Germinal center (tissue), 1 donor: Measurements from ENCODE around the gene LGALS3.

Source experiments
- DNase-seq: peaks from one replicate; pipeline ENCODE4 v3.0.0; 2012; ENCODE audit warnings: mixed read lengths, low spot score

LGALS3 gene

DNA sequence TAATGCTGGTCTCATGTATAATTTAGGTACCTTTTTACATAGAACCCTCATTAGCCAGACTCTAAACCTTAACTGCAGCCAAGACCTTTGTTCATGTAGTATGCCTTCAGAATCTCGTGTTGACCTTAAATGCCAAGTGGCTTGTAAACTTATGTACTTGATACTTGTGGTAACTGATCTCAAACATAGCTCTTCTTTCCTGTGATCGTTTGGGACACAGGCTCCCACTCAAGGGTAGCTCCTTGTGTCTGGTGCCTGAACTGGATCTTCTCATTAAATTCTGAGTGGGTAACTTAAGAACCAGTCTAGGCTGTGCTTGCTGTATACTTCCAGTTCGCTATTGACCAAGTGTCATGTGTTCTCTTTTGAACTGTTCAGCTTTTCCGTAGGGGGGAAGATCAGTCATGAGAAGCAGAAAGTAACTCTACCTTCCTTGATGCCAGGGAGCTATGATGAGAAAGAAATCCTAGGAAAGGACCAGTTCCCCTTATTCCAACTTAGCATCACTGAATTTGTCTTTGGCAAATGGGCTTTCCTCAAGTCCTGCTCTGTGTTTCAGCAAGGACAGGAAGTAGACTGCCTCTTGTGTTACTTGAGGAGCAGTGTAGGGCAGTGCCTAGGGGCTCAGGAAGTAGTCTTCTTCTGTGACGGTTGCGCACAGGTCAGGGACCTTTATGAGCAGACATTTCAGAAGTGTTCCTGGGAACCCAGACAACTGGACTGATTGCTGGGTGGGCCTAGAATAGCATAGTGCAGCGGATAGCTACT lies 2.5 kb downstream of the LGALS3 start:
- DNase-seq: no peak

DNA sequence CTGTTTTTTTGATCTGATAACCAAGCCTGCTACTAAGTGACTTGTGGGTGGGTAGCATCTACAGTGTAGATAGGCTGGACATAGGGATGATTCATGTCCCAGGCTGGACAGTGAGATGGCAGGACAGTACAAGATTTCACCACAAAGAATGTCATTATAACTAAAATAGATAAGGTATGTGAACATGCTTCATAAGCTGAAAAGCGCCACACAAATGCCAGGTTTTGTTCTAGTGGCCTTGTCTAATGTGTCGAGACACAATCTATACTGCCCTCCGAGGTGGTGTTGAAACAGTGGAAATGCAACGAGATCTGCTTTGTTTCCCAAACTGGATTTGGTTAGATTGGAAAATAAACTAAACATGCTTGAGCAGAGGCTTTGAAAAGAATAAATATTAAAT lies 4.4 kb downstream of the LGALS3 start:
- DNase-seq: no peak

DNA sequence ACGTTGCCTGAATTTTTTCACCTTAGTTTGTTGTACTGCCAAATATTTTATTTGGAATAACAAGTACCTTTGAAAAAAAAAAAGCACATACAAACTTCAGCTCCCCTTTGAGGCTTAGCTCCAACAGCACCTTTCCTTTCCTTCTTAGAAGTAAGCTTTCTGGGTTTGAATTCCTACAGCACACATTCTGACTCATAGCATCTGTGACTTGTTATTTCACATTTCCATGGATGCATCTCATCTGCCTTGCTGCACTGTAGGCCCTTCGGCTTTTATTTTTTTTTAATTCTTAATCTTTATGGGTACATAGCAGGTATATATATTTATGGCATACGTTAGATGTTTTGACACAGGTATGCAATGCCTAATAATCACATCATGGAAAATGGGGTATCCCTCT lies 7.2 kb downstream of the LGALS3 start:
- DNase-seq: no peak

DNA sequence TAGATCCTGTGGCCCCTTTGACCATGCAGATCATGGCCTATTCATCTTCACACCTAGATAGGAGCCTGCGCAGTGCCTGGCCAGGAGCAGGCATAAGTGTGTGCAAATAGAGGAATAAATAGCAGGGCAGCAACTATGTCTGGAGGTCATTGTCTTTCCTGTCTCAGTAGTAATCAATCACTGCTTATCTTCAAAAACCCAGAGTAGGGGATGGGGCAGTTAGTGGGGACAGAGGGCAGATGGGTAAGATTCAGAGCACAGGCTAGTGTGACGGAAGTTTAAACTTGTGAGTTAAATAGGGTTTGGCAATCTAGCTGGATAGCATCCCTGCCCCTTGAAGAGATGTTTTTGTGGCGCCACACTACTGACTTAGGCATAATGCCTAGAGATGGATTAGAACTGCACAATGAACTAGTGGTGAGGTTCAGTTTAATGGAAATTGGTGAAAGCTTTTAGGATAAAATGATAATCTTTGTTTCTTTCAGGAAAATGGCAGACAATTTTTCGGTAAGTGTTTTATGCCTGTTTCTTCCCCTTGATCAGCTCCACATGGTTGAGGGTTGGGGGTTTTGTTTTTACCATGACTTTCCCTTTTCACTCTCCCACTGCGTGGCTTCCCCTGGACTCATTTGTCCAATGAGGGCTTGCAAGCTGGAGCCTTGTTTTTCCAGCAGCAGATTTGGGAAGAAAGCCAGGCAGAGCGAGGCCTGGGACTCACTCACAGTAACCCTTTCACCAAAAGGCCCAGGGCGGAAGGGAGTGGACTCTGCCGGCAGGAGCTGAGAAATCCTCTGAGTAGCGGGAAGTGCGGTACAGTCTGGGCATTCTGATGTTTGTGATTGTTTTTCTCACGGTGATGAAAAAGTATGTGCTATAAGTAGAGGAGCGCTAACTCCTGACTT lies 8.1 kb downstream of the LGALS3 start:
- no peak for DNase-seq

DNA sequence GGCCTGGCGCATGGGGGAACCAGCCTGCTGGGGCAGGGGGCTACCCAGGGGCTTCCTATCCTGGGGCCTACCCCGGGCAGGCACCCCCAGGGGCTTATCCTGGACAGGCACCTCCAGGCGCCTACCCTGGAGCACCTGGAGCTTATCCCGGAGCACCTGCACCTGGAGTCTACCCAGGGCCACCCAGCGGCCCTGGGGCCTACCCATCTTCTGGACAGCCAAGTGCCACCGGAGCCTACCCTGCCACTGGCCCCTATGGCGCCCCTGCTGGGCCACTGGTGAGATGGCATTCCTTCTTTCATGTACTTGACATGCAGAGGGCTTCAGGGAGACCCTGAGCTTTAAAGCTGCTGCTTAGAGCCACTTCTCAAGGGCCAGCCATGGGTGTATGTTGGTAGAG lies 9.0 kb downstream of the LGALS3 start:
- no peak for DNase-seq

DNA sequence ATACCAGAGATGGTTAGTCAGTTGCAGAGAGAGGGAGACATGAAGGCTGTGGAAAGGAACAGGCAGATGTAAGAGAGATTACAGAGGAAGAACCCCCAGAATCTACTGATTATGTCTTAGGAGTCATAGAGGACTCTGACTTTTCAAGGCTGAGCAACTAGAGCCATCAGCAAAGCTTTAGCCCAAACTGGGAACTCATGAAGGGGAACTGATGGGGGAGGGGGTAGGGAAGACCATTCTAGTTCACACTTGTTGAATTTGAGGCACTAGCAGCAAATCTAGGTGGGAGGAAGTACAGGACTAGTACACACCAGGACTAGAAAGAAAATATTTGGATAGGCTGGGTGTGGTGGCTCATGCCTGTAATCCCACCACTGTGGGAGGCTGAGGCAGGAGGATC lies 10.1 kb downstream of the LGALS3 start:
- DNase-seq: no peak

DNA sequence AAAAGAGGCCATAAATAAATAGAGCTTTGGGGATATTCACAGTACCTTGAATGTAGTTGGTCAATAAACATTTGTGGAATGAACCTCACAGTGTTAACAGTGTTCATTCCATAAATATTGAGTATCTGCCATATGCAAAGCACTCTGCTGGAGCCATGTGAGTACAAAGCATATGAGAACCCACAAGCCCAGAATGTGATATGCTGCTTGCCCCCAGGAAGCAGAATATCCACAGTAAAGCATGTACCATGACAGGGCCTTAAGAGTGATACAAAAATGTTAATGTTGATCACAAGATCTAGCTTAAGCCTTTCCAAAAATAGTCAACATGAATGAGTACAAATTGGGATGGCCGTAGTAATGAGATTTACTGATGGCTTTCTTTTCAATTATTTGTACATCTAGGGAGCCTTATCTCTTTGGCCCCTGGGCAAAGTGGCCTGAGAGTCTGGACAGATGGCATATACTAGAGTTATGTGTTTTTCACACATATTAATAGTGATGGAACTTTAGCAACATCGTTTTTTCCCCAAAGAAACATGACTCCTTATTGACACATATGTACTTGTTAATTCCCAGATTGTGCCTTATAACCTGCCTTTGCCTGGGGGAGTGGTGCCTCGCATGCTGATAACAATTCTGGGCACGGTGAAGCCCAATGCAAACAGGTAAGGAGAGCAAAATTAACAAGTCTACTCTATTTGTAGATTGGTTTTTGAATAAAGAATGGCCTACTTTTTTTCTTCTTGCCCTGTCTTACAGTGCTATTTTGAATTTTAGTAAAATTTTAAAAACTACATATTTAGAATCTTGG lies 10.9 kb downstream of the LGALS3 start:
- DNase-seq: no peak

DNA sequence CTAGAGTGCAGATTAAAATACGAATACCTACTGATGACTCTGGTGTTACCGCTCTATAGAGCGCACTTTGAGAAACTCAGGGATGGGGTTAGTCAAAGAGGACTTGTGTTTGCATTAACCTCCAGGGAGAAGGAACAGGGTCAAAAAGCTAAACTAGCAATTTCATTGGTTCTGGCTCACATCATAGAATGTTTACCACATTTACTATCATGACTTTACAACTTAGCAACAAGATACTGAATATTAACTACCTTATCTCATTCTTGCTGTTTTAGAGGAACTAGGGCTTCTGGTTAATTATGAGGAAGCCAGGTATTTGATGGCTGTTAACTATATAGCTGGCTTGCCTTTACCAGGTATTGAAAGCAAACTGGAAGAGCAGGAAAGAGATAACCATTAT lies 12.8 kb downstream of the LGALS3 start:
- no peak for DNase-seq

DNA sequence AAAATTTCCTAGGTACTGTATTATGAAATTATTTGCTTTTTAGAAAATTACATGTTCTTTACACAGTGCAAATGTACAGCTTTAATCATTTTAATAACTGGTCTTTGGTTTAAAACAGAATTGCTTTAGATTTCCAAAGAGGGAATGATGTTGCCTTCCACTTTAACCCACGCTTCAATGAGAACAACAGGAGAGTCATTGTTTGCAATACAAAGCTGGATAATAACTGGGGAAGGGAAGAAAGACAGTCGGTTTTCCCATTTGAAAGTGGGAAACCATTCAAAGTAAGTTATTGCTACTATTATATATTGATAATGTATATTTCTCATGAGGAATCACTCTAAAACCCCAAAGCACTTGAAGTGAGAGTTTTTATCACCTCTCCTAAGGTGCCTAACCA lies 13.4 kb downstream of the LGALS3 start:
- no peak for DNase-seq

DNA sequence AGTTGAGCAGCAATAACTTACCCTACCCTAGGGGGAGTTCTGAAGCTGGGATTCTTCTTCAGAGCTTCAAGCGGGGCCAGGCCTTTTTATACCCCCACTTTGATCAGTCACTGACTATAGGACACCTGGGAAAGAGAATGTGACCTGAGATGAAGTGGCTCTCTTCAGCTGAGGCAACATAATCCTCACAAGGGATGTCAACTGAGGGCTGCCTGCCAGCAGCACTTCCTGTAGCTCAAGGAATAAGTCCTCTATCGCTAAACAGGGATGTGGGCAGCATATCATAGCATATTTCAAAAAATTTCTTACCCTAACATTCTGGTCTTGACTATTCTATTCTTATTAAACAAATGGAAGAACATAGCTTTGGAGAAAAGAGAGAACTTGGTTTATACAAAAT lies 17.4 kb downstream of the LGALS3 start:
- DNase-seq: no peak

DNA sequence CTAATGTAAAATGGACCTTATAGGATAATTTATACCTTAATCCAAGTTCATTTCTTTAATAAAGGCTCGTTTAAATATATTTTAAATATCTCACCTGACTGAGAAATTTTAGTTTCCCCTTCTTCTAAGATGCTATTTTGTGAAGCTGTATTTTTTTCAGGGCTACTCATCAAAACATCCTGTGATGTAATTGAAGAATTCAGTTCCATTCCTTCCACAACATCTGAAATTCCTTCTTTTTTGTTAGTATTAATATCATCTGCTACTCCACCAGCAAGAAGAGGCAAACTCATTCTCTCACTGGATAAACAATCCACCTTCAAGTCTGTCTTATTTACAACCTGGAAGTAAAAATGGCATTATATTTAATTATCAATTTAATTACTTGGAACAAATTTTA lies 22.5 kb downstream of the LGALS3 start:
- DNase-seq: no peak

DNA sequence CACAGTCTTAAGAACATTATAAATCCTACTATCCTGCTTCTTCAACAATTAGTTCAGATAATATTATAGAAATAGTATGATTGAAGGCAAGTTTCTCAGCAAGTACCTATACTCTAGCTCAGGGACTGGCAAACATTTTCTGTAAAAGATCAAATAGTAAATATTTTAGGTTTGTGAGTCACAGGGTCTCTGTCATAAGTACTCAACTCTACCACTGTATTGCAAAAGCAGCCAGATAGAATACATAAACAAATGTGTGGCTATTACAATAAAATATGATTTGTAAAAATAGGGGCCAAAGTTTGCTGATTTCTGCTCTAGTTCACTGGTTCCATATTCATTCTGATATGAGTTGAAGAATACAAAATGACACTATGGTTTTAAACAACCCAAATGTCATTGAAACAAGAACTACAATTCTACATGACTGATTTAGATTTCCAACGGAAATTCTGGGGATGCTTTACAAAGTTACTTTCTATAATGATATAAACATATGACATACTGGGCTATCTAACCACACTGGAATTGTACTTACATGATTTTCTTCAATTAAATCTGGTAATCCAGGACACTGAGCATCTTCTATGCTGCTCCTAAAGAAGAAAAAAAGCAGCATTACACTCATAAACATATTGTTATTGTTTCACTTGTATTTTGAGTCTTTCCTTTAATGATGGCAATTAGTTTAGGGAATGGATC lies 23.2 kb downstream of the LGALS3 start:
- no peak for DNase-seq

DNA sequence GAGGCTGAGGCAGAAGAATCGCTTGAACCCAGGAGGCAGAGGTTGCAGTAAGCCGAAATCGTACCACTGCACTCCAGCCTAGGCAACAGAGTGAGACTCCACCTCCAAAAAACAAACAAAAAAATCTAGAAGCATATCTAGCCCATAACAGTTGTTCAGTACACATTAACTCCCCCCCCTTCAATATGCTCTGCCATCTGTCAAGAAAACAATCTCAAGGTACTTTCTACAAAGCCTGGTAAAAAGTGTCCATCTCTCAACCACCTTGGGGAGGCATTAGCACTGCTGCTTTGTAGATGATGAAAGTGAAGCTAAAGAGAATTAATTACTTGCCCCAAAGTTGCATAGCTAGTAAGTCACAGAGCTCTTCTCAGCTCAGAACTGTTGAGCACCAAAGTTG lies 24.9 kb downstream of the LGALS3 start:
- DNase-seq: no peak

DNA sequence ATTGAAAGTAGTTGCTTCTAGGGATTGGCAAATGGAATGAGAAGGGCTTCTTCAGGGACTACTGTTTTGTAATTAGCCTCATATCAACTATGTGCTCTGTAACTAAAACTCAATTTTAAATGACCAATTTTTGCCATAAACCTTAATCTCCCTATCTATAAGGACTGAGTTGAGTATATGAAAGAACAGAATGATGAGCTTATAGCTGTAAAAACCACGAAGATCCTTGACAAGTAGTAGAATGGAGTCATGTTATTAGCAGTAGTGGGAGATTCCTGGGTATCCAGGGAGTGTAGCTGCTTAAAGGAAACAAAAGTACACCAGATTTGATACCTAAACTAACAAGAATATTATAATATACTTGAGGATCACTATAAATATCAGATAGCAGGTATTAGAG lies 28.0 kb downstream of the LGALS3 start:
- DNase-seq: no peak

DNA sequence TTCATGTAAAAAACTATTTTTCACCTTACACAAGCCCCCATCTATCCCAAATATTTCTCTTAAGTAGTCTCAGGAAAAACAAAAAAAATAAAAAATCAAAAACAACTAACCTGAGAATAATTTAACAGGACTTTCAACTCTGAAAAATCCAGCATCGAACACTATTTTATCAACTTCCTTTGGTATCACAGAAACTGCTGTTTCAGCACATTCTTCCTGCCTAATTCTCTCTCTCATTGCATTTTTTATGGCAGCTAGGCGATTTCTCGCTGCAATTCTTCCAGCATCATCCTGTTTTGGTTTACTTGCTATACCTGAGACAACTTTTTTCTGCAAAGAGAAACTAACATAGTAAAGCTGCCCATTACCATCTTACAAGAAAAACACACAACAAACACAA lies 29.4 kb downstream of the LGALS3 start:
- no peak for DNase-seq

DNA sequence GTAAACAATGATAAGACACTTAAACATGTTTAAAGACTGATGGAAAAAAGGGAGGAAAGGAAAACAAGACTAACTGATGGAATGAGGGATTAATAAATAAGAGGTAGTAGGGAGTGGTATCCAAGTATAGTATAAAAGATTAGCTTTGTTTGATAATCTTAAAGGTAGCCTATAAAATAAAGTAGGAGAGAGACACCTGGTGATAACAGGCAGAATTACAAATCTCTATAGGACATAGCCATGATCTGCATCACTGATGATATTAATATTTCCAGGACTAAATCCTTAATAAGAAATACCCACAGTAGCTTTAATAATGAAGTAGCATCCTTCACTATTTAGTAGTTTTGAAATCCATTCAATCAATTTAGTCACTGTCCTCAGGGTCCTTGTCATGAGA lies 31.9 kb downstream of the LGALS3 start:
- peak; percentile 29 for DNase-seq

DNA sequence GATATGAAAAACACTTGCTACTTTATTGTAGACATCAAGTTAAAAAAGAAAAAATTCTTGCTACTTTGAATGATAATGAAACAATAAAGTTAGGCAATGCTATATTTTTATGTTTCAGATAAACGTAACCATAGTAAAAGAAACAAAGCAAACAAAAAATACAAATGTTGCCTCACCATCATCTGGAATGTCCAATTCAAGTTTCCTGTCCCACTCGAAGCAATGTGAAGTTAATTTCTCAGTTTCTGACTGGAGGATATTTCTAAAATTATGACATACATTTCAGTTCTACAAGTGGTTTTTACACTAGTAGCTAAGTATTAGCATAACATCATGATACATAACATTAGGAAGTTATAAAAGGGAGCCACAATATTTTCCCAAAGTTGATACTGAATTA lies 41.5 kb downstream of the LGALS3 start:
- no peak for DNase-seq

DNA sequence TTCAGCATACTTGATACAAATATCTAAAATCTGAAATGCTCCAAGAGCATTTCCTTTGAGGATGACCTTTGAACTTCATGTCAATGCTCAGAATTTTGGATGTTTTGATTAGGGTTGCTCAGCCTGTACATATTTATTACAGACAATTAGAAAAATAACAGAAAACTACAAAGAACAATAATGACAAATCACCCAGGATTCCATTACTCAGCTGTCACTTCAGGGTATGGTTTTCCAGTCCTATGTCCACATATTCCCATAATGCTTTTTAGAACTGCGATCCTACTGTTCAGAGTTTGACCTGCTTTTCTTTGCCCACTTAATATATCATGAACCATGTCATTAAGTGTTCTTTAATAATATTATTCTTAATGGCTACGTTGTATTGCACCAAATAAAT lies 51.0 kb downstream of the LGALS3 start:
- DNase-seq: no peak

DNA sequence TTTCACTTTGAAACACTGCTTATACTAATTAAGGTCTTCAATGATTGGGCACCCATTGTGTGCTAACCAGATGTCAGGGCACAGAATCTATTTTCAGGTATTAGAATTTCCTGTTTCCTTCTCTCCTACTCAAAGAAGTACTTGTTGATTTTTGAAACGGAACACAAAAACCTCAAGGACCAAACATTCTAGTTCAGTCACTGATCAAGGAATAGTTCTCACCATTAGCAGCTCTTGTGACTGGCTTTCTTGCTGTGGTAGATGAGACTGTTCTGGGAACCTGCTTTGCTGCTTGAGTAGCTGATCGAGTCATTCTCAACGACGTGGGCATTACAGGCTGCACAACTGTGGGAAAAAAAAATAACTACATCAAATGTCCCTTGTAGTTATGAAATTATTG lies 51.4 kb downstream of the LGALS3 start:
- DNase-seq: no peak

DNA sequence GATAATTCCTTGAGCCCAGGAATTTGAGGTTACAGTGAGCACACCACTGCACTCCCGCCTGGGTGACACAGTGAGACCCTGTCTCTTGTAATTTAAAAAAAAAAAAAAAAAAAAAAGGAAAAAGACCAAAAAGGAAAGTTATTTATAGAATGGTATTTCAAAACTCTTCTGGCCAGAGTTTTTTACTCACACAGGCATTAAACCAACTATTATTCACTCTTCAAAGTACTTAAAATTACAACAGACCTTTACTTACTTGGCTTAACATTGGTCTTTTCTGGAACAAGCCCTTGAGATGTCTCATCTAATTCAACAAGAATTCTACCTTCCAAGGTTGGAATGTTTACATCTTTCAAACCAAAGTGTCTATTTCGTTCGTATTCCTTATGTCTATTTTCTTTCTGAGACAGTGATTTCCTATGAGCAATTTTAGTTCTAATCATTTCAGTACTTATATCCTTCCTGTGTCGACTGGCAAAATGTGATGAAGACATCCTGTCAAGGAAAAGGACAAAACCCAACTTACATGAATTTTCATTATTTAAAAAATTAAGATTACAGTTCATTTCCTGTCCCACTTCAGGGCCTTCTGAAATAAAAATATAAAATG lies 59.7 kb downstream of the LGALS3 start:
- no peak for DNase-seq

DNA sequence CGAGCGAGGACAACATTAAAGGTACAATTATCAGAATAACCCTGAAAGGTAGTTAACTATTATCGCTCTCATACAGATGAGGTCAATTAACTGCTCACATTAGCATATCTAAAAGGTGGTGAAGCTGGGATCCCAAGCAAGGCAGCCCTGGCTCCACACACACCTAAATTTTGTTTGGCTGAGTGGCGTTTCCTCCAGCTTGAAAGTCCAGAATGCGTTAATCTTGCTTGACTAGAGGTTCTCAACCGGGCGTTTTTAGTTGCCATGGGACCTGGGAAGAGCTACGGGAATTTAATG lies 61.8 kb downstream of the LGALS3 start:
- DNase-seq: peak; percentile 7
